Neural cell (in vitro differentiated cells): Measurements from ENCODE around the gene GPSM3. TPM values are rescaled to one million over a fixed set of nuclear protein-coding genes. Genes with fewer than 3 reads are reported as not detected.

Experiments
- H2AFZ ChIP-seq: fragments of 200-600, 300-800 bp; sonication (generic), shearing (Covaris generic); 2 replicates; pipeline ENCODE4 v1.6.0; 2014; ENCODE audit warnings: low read depth, mild to moderate bottlenecking, antibody characterized with exemption, low read length, moderate library complexity
- H3F3A ChIP-seq: fragments of 200-600 bp; shearing (Covaris generic); 2 replicates; pipeline ENCODE4 v1.6.1; 2016; ENCODE audit warnings: mild to moderate bottlenecking, moderate library complexity, mixed read lengths, antibody characterized with exemption, low read length; ENCODE audit not compliant: insufficient read depth, poor library complexity, severe bottlenecking
- H3K27ac ChIP-seq: fragments of 200-600, 300-800 bp; sonication (generic), shearing (Covaris generic); 2 replicates; pipeline ENCODE4 v1.5.1; 2014; ENCODE audit warnings: mild to moderate bottlenecking, low read length, moderate library complexity
- H3K27me3 ChIP-seq: fragments of 300-800, 200-600 bp; sonication (generic), shearing (Covaris generic); 2 replicates; pipeline ENCODE4 v1.6.0; 2014; ENCODE audit warnings: mild to moderate bottlenecking, low read depth, low read length, moderate library complexity; ENCODE audit not compliant: insufficient read depth
- H3K36me3 ChIP-seq: fragments of 300-800, 200-600 bp; sonication (generic), shearing (Covaris generic); 2 replicates; pipeline ENCODE4 v1.5.1; 2014; ENCODE audit warnings: mild to moderate bottlenecking, antibody characterized with exemption, low read length, moderate library complexity; ENCODE audit not compliant: insufficient read depth
- H3K4me2 ChIP-seq: fragments of 300-800, 200-600 bp; sonication (generic), shearing (Covaris generic); 2 replicates; pipeline ENCODE4 v1.6.0; 2014; ENCODE audit warnings: mild to moderate bottlenecking, low read length
- H3K4me3 ChIP-seq: fragments of 300-800, 200-600 bp; sonication (generic), shearing (Covaris generic); 2 replicates; pipeline ENCODE4 v1.5.1; 2014; ENCODE audit warnings: mild to moderate bottlenecking, low read length, moderate library complexity
- H3K79me2 ChIP-seq: fragments of 200-600 bp; shearing (Covaris generic); replicated peaks from 2 replicates; pipeline ENCODE4 v1.6.0; 2014; ENCODE audit warnings: mild to moderate bottlenecking, low read length, moderate library complexity; ENCODE audit not compliant: insufficient read depth
- H3K9ac ChIP-seq: fragments of 300-800, 200-600 bp; sonication (generic), shearing (Covaris generic); 2 replicates; pipeline ENCODE4 v1.6.1; 2016; ENCODE audit warnings: mild to moderate bottlenecking, low read length, mixed read lengths
- H3K9me2 ChIP-seq: fragments of 200-600 bp; shearing (Covaris generic); 2 replicates; pipeline ENCODE4 v1.6.1; 2016; ENCODE audit warnings: mild to moderate bottlenecking, low read length, mixed read lengths; ENCODE audit not compliant: insufficient read depth
- H3K9me3 ChIP-seq: fragments of 200-600, 300-800 bp; sonication (generic), shearing (Covaris generic); 2 replicates; pipeline ENCODE4 v1.6.1; 2016; ENCODE audit warnings: mild to moderate bottlenecking, mixed run types, low read length, moderate library complexity, mixed read lengths
- H4K20me1 ChIP-seq: fragments of 200-600 bp; shearing (Covaris generic); 2 replicates; pipeline ENCODE4 v1.6.1; 2016; ENCODE audit warnings: mild to moderate bottlenecking, mixed run types; ENCODE audit not compliant: insufficient read depth
- CTCF ChIP-seq: fragments of 450-650 bp; IDR thresholded peaks from 2 replicates; pipeline ENCODE4 v1.5.1; 2014; ENCODE audit warnings: antibody characterized with exemption, mild to moderate bottlenecking, moderate library complexity; ENCODE audit not compliant: poor library complexity, severe bottlenecking
- EP300 ChIP-seq: fragments of 450-650 bp; conservative IDR thresholded peaks from 2 replicates; pipeline ENCODE4 v1.6.1; 2014; ENCODE audit warnings: antibody characterized with exemption, mild to moderate bottlenecking, moderate library complexity; ENCODE audit not compliant: poor library complexity, severe bottlenecking
- EZH2 ChIP-seq: fragments of 200-600, 300-800 bp; shearing (Covaris generic), sonication (generic); IDR thresholded peaks from 2 replicates; pipeline ENCODE4 v1.6.1; 2014; ENCODE audit warnings: antibody characterized with exemption, low read length, borderline replicate concordance, mild to moderate bottlenecking; ENCODE audit not compliant: insufficient read depth, poor library complexity, severe bottlenecking
- MXI1 ChIP-seq: fragments of 450-650 bp; conservative IDR thresholded peaks from 2 replicates; pipeline ENCODE4 v1.6.1; 2014; ENCODE audit warnings: antibody characterized with exemption, mild to moderate bottlenecking; ENCODE audit not compliant: poor library complexity, severe bottlenecking
- POLR2AphosphoS5 ChIP-seq: IDR thresholded peaks from 2 replicates; pipeline ENCODE4 v1.6.1; 2012
- RAD21 ChIP-seq: fragments of 450-650 bp; conservative IDR thresholded peaks from 2 replicates; pipeline ENCODE4 v1.6.1; 2014; ENCODE audit warnings: antibody characterized with exemption, mild to moderate bottlenecking, moderate library complexity
- REST ChIP-seq: IDR thresholded peaks from 2 replicates; pipeline ENCODE4 v1.6.1; 2012; ENCODE audit warnings: borderline replicate concordance
- SMC3 ChIP-seq: fragments of 450-650 bp; conservative IDR thresholded peaks from 2 replicates; pipeline ENCODE4 v1.6.1; 2014; ENCODE audit warnings: antibody characterized with exemption, mild to moderate bottlenecking, moderate library complexity; ENCODE audit not compliant: poor library complexity
- TAF1 ChIP-seq: IDR thresholded peaks from 2 replicates; pipeline ENCODE4 v1.6.1; 2012; ENCODE audit warnings: low read depth
- polyA plus RNA-seq: library from polyadenylated mRNA; depleted of rRNA; stranded (reverse); fragments of >200 nt; gene quantifications from 2 replicates; pipeline ENCODE4 v1.2.3, GENCODE V29; 2014

GPSM3 gene
- polyA plus RNA-seq, 1 donor from 2014 or later, result 1.2 TPM

- no peak for TF ChIP-seq CTCF
- no peak for TF ChIP-seq RAD21
- no peak for TF ChIP-seq TAF1
- TF ChIP-seq EZH2, result no peak
- no peak for TF ChIP-seq EP300
- TF ChIP-seq POLR2AphosphoS5, result no peak
- TF ChIP-seq SMC3, result no peak
- TF ChIP-seq REST, result no peak
- TF ChIP-seq MXI1, result no peak
Observed at GRCh38 chr6:32226434-32226833, 34.0 kb upstream of the GPSM3 start.

GRCh38 chr6:32224696-32225095, 32.3 kb upstream of the GPSM3 start:
- H2AFZ ChIP-seq, result no peak overlapping the region

More at GRCh38 chr6:32226434-32226833, 34.0 kb upstream of the GPSM3 start:
- H3K9me2 ChIP-seq, result no peaks in the 10 kb centered on the region
- no peak overlapping the region for H2AFZ ChIP-seq
- no peaks in the 10 kb centered on the region for H3K9me3 ChIP-seq
- no peaks in the 10 kb centered on the region for H3K27me3 ChIP-seq
- H3F3A ChIP-seq, result no peaks in the 10 kb centered on the region
- no peaks in the 10 kb centered on the region for H3K36me3 ChIP-seq
- H3K4me3 ChIP-seq, result no peak overlapping the region
- no peaks in the 10 kb centered on the region for H4K20me1 ChIP-seq
- H3K9ac ChIP-seq, result no peak overlapping the region
- H3K79me2 ChIP-seq, result no peaks in the 10 kb centered on the region
- H3K27ac ChIP-seq, result no peak overlapping the region
- no peak overlapping the region for H3K4me2 ChIP-seq

More at GRCh38 chr6:32224696-32225095, 32.3 kb upstream of the GPSM3 start:
- no peaks in the 10 kb centered on the region for H4K20me1 ChIP-seq
- no peak overlapping the region for H3K27ac ChIP-seq
- H3F3A ChIP-seq, result no peaks in the 10 kb centered on the region
- no peak overlapping the region for H3K4me3 ChIP-seq
- H3K9ac ChIP-seq, result no peak overlapping the region
- H3K79me2 ChIP-seq, result no peaks in the 10 kb centered on the region
- H3K4me2 ChIP-seq, result no peak overlapping the region
- no peaks in the 10 kb centered on the region for H3K9me2 ChIP-seq
- H3K36me3 ChIP-seq, result no peaks in the 10 kb centered on the region
- H3K9me3 ChIP-seq, result no peaks in the 10 kb centered on the region
- no peaks in the 10 kb centered on the region for H3K27me3 ChIP-seq
- no peak for TF ChIP-seq EP300
- no peak for TF ChIP-seq CTCF
- TF ChIP-seq POLR2AphosphoS5, result no peak
- no peak for TF ChIP-seq MXI1
- no peak for TF ChIP-seq REST
- TF ChIP-seq RAD21, result no peak
- no peak for TF ChIP-seq SMC3
